OCI-LY3 (cell line): ENCODE data around the gene EMC7.

Experiments used
- CTCF ChIP-seq: fragments of 200-600, 300-600 bp; sonication (generic); IDR thresholded peaks from 2 replicates; pipeline ENCODE4 v1.5.1; 2014; ENCODE audit warnings: antibody characterized with exemption, low read length, low read depth
- EZH2phosphoT487 ChIP-seq: fragments of 200-600 bp; shearing (Covaris generic); IDR thresholded peaks from 2 replicates; pipeline ENCODE4 v1.6.1; 2018; ENCODE audit warnings: antibody characterized with exemption, mixed run types, low read depth

- no peak for TF ChIP-seq CTCF
- no peak for TF ChIP-seq EZH2phosphoT487
Measured at GRCh38 chr15:34079904-34080303, 21.8 kb downstream of the EMC7 start.
